NAMALWA (cell line): ENCODE results near the gene LDHAL6A.
A peak's percentile ranks its signal among the peaks of the same experiment; 100 is the strongest.

Experiments
- DNase-seq: peaks from one replicate; pipeline ENCODE4 v3.0.0-alpha.2; 2015; ENCODE audit warnings: low spot score

The LDHAL6A gene

GRCh38 chr11:18490736-18491485 lies 35.3 kb downstream of the LDHAL6A start:
- no peak for DNase-seq

GRCh38 chr11:18491924-18492323 lies 36.3 kb downstream of the LDHAL6A start:
- DNase-seq, result no peak

- DNase-seq, result no peak
Observed at GRCh38 chr11:18492888-18493287, 37.2 kb downstream of the LDHAL6A start.

- no peak for DNase-seq
Observed at GRCh38 chr11:18493310-18493709, 37.7 kb downstream of the LDHAL6A start.

GRCh38 chr11:18495271-18495670 lies 39.6 kb downstream of the LDHAL6A start:
- peak; percentile 15 for DNase-seq

GRCh38 chr11:18495703-18496102 lies 40.0 kb downstream of the LDHAL6A start:
- DNase-seq, result no peak

- DNase-seq, result no peak
Observed at GRCh38 chr11:18498039-18498438, 42.4 kb downstream of the LDHAL6A start.

GRCh38 chr11:18501629-18502028 lies 46.0 kb downstream of the LDHAL6A start:
- no peak for DNase-seq

GRCh38 chr11:18502352-18502751 lies 46.7 kb downstream of the LDHAL6A start:
- no peak for DNase-seq

- no peak for DNase-seq
Observed at GRCh38 chr11:18521122-18521521, 65.5 kb downstream of the LDHAL6A start.

GRCh38 chr11:18522388-18522787 lies 66.7 kb downstream of the LDHAL6A start:
- peak; percentile 45 for DNase-seq

- no peak for DNase-seq
Observed at GRCh38 chr11:18523084-18523483, 67.4 kb downstream of the LDHAL6A start.

- no peak for DNase-seq
Observed at GRCh38 chr11:18524248-18524647, 68.6 kb downstream of the LDHAL6A start.

GRCh38 chr11:18526130-18526520 lies 70.5 kb downstream of the LDHAL6A start:
- DNase-seq, result no peak

GRCh38 chr11:18526521-18527296 lies 71.1 kb downstream of the LDHAL6A start, which contains the start of gene TSG101:
Gene TSG101, minus strand, starts transcription at chr11:18526942. Its CDS starts 126 bp downstream, at chr11:18526816.
- peak; percentile 95 for DNase-seq

GRCh38 chr11:18527512-18527911 lies 71.9 kb downstream of the LDHAL6A start:
- no peak for DNase-seq
